LNCAP (cell line): ENCODE data around the gene SIVA1.

Experiments used
- TF ChIP-seq, protein P1 (sequence below): fragments of 450-650 bp; IDR thresholded peaks from 2 replicates; pipeline ENCODE4 v1.5.1; 2017; ENCODE audit warnings: mild to moderate bottlenecking

Gene SIVA1

DNA sequence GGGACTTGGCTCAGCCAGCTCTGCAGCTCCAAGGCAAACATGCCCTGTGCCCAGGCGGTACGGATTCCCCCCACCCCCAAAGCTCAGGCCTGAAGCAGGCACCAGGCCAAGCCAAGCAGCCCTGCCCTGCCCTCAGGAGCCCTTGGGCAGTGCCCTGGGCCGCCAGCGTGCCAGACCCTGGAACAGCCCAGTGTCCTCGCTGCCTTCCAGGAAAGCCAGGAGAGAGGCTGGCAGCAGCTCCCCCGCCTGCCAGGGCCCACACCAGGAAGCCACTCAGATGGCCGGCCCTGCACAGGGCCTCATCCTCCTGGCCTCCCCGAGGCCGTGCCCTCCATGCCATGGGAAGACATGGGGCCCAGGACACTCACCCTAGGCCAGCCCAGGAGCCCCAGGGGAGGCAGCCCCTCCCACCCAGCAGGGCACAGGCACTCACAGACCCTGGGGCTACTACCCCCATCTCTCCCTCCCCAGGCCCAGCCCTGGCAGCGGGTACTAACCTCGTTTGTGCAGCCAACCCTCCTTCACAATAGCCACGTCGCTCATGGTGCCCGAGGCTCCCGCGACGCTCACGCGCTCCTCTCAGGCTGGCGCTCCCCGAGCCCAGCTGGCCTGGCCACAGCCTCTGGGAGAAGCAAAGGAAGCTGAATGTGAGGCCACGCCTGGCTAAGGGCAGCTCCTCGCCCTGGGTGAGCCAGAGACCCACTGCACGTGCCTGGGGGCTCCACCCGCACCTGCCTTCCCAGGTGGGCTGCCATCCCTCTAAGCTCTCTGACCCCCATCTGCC is 39.3 kb downstream of the SIVA1 start:
- TF ChIP-seq, protein P1, sequence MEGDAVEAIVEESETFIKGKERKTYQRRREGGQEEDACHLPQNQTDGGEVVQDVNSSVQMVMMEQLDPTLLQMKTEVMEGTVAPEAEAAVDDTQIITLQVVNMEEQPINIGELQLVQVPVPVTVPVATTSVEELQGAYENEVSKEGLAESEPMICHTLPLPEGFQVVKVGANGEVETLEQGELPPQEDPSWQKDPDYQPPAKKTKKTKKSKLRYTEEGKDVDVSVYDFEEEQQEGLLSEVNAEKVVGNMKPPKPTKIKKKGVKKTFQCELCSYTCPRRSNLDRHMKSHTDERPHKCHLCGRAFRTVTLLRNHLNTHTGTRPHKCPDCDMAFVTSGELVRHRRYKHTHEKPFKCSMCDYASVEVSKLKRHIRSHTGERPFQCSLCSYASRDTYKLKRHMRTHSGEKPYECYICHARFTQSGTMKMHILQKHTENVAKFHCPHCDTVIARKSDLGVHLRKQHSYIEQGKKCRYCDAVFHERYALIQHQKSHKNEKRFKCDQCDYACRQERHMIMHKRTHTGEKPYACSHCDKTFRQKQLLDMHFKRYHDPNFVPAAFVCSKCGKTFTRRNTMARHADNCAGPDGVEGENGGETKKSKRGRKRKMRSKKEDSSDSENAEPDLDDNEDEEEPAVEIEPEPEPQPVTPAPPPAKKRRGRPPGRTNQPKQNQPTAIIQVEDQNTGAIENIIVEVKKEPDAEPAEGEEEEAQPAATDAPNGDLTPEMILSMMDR, result no peak

DNA sequence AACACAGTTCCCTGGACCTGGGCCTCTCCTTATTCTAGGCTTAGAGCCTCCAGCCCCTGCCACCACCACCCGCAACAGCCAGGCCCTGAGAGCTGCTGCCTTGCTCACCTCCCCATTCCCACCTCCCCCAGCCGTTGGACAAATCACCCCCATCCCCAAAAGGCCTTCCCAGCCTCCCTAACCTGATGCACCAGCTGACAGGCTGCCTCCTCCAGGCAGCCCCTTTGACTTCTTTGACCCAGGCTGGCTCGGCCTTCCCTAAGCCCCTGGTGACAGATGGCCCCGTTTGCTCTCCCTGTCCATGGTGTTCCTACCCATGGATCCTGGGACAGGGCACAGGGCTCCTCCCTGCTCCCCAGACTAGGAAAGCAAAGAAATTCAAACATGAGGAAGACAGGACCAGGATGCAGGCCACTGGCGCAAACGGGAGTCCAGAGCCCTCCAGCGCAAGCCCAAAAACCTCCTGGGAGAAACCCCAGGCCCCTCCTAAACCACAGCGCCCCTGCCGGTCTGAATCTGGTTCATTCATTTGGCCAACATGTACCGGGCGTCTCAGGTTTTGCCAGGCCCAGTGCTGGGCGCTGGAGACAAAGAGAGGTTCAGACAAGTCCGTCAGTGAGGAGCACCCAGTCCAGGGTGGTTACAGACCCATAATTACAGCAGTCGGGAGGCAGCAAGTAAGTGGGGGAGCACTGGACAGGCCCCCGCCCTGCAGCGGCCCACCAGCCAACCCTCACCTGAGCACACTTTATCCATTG is 40.2 kb downstream of the SIVA1 start:
- TF ChIP-seq, protein P1, result no peak; the same call in 1 of the 2 replicates

DNA sequence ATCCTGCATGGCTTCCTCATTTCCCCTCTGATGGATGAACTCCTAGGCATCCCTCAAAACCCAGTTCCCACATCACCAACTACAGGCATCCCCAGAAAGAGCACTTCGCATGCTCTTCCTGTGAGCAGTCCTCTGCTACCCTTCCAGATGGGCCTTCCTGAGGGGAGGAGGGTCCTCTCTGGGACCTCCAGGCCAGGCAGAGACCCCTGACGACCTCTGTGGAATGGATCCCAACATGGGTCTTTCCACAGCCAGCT is 40.7 kb downstream of the SIVA1 start:
- TF ChIP-seq, protein P1, result no peak

GRCh38 chr14:104794099-104794498 is 41.2 kb downstream of the SIVA1 start:
- TF ChIP-seq, protein P1, result no peak

GRCh38 chr14:104794631-104794992 is 41.7 kb downstream of the SIVA1 start:
- TF ChIP-seq, protein P1, result no peak

DNA sequence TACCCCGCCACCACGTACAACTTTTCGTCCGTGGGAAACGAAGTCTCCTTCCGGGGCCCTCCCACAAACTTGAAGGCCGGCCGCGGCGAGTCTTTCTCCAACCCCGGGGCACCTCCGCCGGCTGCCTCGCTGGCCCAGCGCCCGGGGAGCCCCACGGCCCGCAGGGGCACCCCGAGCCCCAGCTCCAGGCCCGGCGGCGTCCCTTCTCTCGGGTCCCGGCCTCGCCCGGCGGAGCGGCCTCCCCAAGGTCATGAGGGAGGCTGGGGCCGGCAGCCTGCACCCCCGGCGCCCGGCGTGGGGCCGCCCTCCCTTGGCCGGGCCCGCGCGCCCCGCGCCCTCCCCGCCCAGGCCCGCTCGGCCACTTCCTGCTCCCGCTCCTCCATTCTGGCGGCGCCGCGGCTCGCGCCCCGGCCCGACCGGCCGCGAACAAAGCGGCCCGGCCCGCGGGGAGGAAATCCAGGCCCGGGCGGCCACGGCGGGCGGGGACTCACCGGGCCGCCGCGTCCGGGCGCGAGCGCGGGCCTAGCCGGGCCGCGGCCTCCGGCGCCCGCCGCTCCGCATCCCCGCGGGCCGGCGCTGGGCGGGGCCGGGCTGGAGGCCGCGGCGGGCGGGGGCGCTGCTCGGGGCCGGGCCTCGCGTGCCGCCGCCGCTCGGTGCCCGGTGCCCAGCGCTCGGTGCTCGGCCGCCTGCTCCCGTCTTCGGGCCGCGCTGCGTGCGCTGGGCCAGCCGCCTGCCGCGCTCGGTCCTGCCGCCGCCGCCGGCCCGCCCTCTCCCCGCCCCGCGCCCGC is 42.2 kb downstream of the SIVA1 start, which contains the start of gene AKT1:
Gene AKT1 (minus strand): TSS at position 756 of the 788 bp plus-strand sequence. CDS start 3,105 bp downstream, outside the sequence.
- TF ChIP-seq, protein P1, result no peak

DNA sequence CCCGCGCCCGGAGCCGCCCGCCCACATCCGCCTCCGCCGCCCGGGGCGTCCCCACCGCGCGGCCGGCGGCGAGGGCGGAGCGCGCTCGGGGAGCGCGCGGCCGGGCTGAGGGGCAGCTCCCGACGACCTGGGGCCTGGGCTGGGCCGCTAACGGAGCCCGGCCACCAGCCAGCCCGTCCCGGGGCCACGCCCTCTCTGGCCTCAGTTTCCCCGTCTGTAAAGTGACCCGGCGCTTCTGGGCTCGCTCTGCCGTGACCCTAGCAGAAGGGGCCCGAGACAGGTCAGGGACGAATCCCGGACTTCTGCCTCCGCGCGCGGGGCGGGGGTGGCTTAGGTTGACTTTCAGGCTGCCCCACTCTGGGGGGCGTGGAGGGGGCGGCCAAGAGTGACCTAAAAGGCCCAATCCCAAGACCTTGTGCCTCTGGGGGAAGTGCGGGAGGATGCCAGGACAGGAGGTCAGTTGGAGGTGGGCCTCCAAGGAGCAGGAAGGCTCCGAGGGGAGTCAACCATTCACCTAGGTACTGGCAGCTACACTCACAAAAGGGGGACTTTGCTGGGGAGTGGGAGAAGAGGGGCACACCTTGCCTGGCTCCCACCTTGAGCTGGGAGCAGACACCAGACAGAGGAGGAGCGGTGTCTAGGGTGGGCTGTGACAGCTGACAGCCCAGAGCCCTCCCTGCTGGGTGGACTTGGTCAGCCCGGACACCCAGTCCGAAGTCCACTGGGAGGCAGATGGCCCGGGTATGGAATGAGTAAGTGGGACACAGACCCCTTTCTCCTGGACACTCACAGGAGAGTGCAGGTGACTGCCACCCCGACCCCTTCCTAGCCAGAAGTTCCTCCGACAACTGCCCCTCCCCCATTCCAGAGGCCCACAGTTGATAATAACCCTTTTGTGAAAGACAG is 43.1 kb downstream of the SIVA1 start:
- TF ChIP-seq, protein P1, result no peak
